Activated CD8-positive, alpha-beta T cell treated with anti-CD3 and anti-CD28 coated beads for 36 hours (primary cell): ENCODE data around the gene KCNIP1. TPM values are rescaled to one million over a fixed set of nuclear protein-coding genes. Genes with fewer than 3 reads are reported as not detected.

Experiments
- ATAC-seq: fragments of 200-7000 bp; cut with Tn5 transposase; one replicate; pipeline ENCODE4 v1.10.0; 2021; ENCODE audit warnings: mild to moderate bottlenecking, moderate library complexity
- CTCF ChIA-PET: fragments of 350-600 bp; sonication (Branson Sonifier 250); formaldehyde crosslinking; loops from one replicate; lab custom pipeline; 2021; ENCODE audit warnings: antibody characterized with exemption; lab: Charles Lee
- POLR2A ChIA-PET: fragments of 350-600 bp; sonication (Branson Sonifier 250); formaldehyde crosslinking; loops from one replicate; lab custom pipeline; 2021; ENCODE audit warnings: antibody characterized with exemption; lab: Charles Lee
- DNase-seq: peaks from one replicate; pipeline ENCODE4 v3.0.0-alpha.2; 2020
- H3K27ac Mint-ChIP-seq: one replicate; pipeline ENCODE4 v1.8.0; 2021; ENCODE audit warnings: mild to moderate bottlenecking, mixed read lengths
- H3K27me3 Mint-ChIP-seq: one replicate; pipeline ENCODE4 v1.8.0; 2021; ENCODE audit warnings: mixed read lengths
- H3K36me3 Mint-ChIP-seq: one replicate; pipeline ENCODE4 v1.8.0; 2021; ENCODE audit warnings: low read depth, mixed read lengths
- H3K4me1 Mint-ChIP-seq: one replicate; pipeline ENCODE4 v1.8.0; 2021; ENCODE audit warnings: low read depth, mixed read lengths
- H3K4me3 Mint-ChIP-seq: one replicate; pipeline ENCODE4 v1.8.0; 2021; ENCODE audit warnings: mild to moderate bottlenecking, moderate library complexity, mixed read lengths
- H3K9me3 Mint-ChIP-seq: one replicate; pipeline ENCODE4 v1.8.0; 2021; ENCODE audit warnings: mixed read lengths
- intact Hi-C: fragments of 100-400 bp; cut with micrococcal nuclease; formaldehyde crosslinking; loops from one replicate; pipeline ENCODE4 v1.10.0; 2022
- total RNA-seq, 2 experiments: library from RNA; stranded (reverse); gene quantifications; one replicate each; pipeline ENCODE4 v1.2.3, GENCODE V29; 2021
- TF ChIP-seq, protein P1 (sequence below): fragments of 200-600 bp; IDR thresholded peaks from one replicate; pipeline ENCODE4 v1.8.0; 2022; ENCODE audit warnings: antibody characterized with exemption, mild to moderate bottlenecking

KCNIP1 gene
- total RNA-seq, 2 experiments from 2014 or later = not detected

DNA sequence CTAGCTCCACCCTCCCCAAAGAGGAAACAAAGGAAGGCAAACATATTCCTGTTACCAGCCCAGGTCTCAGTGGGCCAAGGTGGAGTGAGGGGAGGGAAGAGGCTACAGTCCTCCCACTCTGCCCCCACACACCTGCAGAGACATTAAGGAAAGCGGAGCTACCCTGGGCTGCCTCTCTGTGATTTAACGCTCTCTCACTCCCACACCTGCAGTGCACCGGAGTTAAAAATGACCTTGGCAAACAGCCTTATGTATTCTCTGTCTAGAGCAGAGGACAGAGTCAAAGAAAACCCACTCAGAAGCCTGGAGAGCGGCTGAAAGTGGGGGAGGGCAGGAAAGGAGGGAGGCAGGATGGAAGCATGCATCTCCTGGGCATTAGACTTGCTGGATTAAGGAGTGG lies 32.7 kb downstream of the KCNIP1 start:
- Mint-ChIP-seq H3K4me1 (peaks cover 2% of the 10 kb centered on the region), H3K4me3 (no peak overlapping the region), H3K27ac (no peak overlapping the region), H3K9me3 (no peaks in the 10 kb centered on the region), H3K27me3 (peaks cover 31% of the 10 kb centered on the region), H3K36me3 (no peaks in the 10 kb centered on the region)
- POLR2A ChIA-PET = no interaction called here
- CTCF ChIA-PET = interaction anchor here (1.1 kb wide), 1 partner anchor 106 kb away, joined by 3 read pairs; no protein-coding TSS in a partner anchor
- no peak for ATAC-seq
- intact Hi-C loops = no loop called here
- DNase-seq = no peak
- TF ChIP-seq, protein P1, sequence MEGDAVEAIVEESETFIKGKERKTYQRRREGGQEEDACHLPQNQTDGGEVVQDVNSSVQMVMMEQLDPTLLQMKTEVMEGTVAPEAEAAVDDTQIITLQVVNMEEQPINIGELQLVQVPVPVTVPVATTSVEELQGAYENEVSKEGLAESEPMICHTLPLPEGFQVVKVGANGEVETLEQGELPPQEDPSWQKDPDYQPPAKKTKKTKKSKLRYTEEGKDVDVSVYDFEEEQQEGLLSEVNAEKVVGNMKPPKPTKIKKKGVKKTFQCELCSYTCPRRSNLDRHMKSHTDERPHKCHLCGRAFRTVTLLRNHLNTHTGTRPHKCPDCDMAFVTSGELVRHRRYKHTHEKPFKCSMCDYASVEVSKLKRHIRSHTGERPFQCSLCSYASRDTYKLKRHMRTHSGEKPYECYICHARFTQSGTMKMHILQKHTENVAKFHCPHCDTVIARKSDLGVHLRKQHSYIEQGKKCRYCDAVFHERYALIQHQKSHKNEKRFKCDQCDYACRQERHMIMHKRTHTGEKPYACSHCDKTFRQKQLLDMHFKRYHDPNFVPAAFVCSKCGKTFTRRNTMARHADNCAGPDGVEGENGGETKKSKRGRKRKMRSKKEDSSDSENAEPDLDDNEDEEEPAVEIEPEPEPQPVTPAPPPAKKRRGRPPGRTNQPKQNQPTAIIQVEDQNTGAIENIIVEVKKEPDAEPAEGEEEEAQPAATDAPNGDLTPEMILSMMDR = no peak

DNA sequence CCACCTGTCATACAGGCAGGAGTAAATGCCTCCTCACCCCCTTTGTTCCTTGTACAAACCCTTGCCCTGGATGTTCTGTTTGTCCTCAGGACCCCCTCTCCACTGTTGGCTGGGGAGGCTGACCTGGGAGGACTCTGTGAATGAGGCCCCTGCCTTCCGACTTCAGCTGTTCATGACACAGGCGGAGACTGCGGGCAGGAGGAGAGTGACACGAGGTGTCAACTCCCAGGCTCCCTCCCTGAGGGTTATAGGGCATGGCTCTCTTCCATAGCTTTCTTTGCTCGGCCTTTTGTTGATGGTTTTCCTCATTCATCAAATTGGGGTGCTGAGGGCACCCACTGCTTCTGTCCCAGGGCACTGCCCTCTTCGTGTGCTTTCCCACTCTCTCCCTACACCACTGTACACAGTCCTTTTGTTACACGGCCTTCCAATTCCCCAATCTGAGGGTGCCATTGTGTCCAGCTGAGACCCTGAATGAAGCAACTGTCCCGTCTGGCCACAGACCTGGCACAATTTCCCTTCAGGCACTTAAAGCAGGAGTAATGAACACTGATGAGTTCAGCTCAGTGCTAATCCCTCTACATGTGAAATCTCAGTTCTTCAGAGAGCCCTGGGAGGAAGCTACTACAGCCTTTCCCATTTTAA lies 33.8 kb downstream of the KCNIP1 start:
- TF ChIP-seq, protein P1 = no peak
- Mint-ChIP-seq H3K36me3 (no peaks in the 10 kb centered on the region), H3K4me1 (peaks cover 2% of the 10 kb centered on the region), H3K27ac (no peak overlapping the region), H3K9me3 (no peaks in the 10 kb centered on the region), H3K4me3 (no peak overlapping the region), H3K27me3 (peaks cover 23% of the 10 kb centered on the region)
- POLR2A ChIA-PET = no interaction called here
- DNase-seq (no peak), ATAC-seq (no peak)
- CTCF ChIA-PET = no interaction called here
- intact Hi-C loops = no loop called here

DNA sequence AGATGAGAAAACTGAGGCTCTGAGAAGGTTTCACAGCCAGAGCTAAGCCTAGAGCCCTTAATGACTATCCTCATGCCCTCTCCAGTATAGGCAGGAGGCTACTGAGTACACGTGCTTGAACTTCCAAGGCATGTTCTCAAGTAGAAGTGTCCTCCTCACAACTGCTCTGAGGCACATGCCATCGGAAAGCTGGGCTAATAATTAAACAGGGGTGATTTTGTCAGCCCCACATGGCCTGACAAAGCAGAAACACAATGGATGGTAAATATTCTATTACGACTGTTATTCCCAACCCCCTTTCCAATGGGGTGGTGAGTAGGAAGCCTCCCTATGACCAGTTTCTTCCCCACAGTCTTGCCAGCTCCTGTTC lies 34.3 kb downstream of the KCNIP1 start:
- peaks cover 19% of the 10 kb centered on the region for H3K27me3 Mint-ChIP-seq
- no peaks in the 10 kb centered on the region for H3K36me3 Mint-ChIP-seq
- peaks cover 2% of the 10 kb centered on the region for H3K4me1 Mint-ChIP-seq
- CTCF ChIA-PET = no interaction called here
- intact Hi-C loops = no loop called here
- H3K4me3 Mint-ChIP-seq = no peak overlapping the region
- POLR2A ChIA-PET = no interaction called here
- DNase-seq = no peak
- TF ChIP-seq, protein P1 = no peak
- no peak overlapping the region for H3K27ac Mint-ChIP-seq
- no peak for ATAC-seq
- H3K9me3 Mint-ChIP-seq = no peaks in the 10 kb centered on the region

DNA sequence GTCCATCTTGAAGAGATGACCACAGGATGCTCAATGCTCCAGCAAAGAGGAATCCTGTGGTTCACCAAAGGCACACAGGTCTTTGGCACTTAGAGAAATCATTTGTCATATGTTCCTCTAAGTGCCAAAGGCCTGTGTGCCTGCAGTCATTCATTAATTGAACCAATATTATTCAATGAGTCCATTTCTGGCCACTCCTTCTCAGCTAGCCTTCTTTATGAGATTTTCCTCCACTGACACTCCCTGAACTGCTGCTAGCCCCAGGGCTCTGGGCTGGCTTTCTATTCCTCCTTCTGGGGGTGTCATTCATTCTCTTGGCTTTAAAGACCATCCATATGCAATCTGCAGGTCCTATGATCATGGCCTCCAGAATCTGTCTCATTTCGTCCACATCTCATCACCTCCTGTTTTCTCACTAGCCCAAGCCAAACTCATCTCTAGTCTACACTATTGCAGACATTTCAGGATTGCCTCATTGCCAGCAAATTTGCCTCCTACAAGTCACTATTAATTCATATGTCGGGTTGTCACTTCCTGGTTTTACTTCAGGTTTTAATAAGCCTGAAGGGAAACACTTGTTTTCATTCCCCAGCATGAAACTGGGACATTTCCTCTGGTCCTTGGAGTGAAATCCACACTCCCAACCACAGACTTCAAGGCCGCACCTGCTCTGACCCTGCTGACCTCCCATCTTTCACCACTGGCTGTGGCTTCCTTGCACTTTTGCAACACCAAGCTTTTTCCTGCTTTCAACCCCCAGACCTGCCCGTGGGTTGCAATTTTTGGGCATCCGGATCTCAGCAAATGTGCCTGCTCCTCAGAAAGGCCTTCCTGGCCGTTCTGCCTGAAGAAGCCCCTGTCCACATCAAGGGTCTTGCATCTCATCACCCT lies 35.1 kb downstream of the KCNIP1 start:
- POLR2A ChIA-PET = no interaction called here
- H3K4me1 Mint-ChIP-seq = peaks cover 2% of the 10 kb centered on the region
- no peak overlapping the region for H3K27ac Mint-ChIP-seq
- H3K36me3 Mint-ChIP-seq = no peaks in the 10 kb centered on the region
- TF ChIP-seq, protein P1 = no peak
- CTCF ChIA-PET = no interaction called here
- intact Hi-C loops = no loop called here
- ATAC-seq (no peak), DNase-seq (no peak)
- H3K9me3 Mint-ChIP-seq = no peaks in the 10 kb centered on the region
- peaks cover 19% of the 10 kb centered on the region for H3K27me3 Mint-ChIP-seq
- H3K4me3 Mint-ChIP-seq = no peak overlapping the region

DNA sequence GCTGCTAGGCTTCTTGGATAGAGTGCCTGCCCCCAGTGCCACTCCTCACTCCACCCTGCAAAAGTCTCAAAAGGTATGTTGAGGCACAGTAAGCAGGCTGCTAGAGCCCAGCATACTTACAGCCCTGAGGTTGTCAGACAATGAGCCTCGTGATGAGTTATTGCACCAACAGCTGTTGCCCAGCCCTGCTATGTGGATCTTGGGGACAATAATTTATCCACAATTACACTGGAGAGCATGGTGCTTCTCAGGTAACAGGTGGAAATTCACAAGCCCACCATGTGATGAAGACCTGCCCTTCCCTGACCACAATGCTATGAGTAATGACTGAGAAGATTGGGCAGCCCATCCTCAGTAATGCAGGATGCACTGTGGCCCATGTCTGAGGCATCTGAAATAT lies 36.5 kb downstream of the KCNIP1 start:
- Mint-ChIP-seq H3K9me3 (peaks cover 5% of the 10 kb centered on the region), H3K4me3 (no peak overlapping the region), H3K27ac (no peak overlapping the region), H3K36me3 (no peaks in the 10 kb centered on the region), H3K4me1 (no peaks in the 10 kb centered on the region), H3K27me3 (peaks cover 19% of the 10 kb centered on the region)
- ChIA-PET CTCF (no interaction called here), POLR2A (no interaction called here)
- TF ChIP-seq, protein P1 = no peak
- intact Hi-C loops = no loop called here
- DNase-seq (no peak), ATAC-seq (no peak)
